HT-29 (cell line): ENCODE data around the gene SMIM28. TPM values are rescaled to one million over a fixed set of nuclear protein-coding genes. Genes with fewer than 3 reads are reported as not detected.

ENCODE experiments used
- DNase-seq: peaks from one replicate; pipeline ENCODE4 v3.0.0-alpha.2; 2015; ENCODE audit warnings: low spot score
- small RNA-seq: library from RNA; depleted of rRNA; stranded (forward); fragments of <200 nt; gene quantifications from one replicate; pipeline ENCODE3, GENCODE V24; 2014
- total RNA-seq: library from RNA; depleted of rRNA; stranded (reverse); fragments of >200 nt; shearing (Covaris generic); gene quantifications from 2 replicates; pipeline ENCODE4 v1.2.3, GENCODE V29; 2014; rRNA removed

Gene SMIM28
- total RNA-seq, 1 experiment from 2014 or later = not detected

GRCh38 chr6:138429761-138430160, 52.1 kb downstream of the SMIM28 start:
- DNase-seq = no peak

GRCh38 chr6:138430361-138431145, 52.8 kb downstream of the SMIM28 start:
- no peak for DNase-seq

- DNase-seq = no peak
These were observed 53.8 kb downstream of the SMIM28 start for GRCh38 chr6:138431256-138432062.

- no peak for DNase-seq
These were observed 54.3 kb downstream of the SMIM28 start for GRCh38 chr6:138432063-138432356.

Small RNA genes within 50 kb of the gene (small RNA-seq; reads per million reads assigned to genes)
- not detected for gene AL031003.1

Other genes starting within 250 kb of the SMIM28 start
- gene ARFGEF3, start 216.0 kb upstream of the SMIM28 start, total RNA-seq = 8.7 and 10.0 TPM in 2 replicates
- not detected in 2 replicates for gene PBOV1, start 159.4 kb upstream of the SMIM28 start, total RNA-seq
- 124 and 130 TPM in 2 replicates for gene HEBP2, start 26.3 kb downstream of the SMIM28 start, total RNA-seq
- gene NHSL1, start 121.6 kb downstream of the SMIM28 start, total RNA-seq = 14.1 and 15.6 TPM in 2 replicates